Thyroid gland (tissue), 4 donors: Measurements from ENCODE around the gene HOXB3.

Source experiments
- CTCF ChIP-seq, 6 experiments: fragments of 200-600 bp in 3 of 6; fragments of 450-650 bp in 3 of 6; sonication (generic) in 3 of 6; IDR thresholded peaks; one replicate each; pipeline ENCODE4 v1.5.1; 2016 to 2019; ENCODE audit warnings: antibody characterized with exemption in 6 of 6, mild to moderate bottlenecking in 2 of 6, inconsistent platforms in 1 of 6, moderate library complexity in 1 of 6
- POLR2A ChIP-seq, 2 donors: fragments of 450-650 bp; IDR thresholded peaks; one replicate each; pipeline ENCODE4 v1.6.1; 2017; ENCODE audit warnings: antibody characterized with exemption in 2 of 2, mild to moderate bottlenecking in 2 of 2, moderate library complexity in 1 of 2

GRCh38 chr17:48589060-48589830 is 796 bp downstream of the HOXB3 start:
- TF ChIP-seq CTCF (IDR thresholded peaks at IDR 0.05), result no peak
- TF ChIP-seq POLR2A (IDR thresholded peaks at IDR 0.05), result no peak
